Measurements from ENCODE around the gene PPP1R3G. TPM values are rescaled to one million over a fixed set of nuclear protein-coding genes. Genes with fewer than 3 reads are reported as not detected.

The PPP1R3G gene
- total and polyA plus RNA-seq, 2 of the 4 experiments (the other 2 are of a cell fraction) = 0.10 to 0.18 TPM

DNA sequence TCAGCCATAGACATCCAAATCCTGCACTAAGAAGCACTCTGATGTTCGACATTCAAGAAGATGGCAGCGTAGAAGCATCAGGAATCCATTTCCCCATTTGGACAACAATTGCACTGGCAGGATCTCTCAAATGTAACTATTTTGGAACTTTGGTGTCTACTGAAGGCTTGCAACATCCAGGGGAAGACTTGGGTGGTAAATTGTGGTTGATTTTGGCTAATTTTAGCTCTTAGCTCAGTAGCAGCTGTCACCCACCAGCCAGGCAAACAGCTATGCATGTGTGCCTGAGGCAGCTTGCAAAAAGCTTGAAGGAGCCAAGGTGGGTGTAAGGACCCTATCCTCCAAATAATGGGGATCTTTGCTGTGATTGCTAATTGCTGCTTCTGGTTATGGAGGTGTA is 35.1 kb upstream of the PPP1R3G start:
- Histone ChIP-seq H3K27ac (ENCODE audit: insufficient read depth, low read length) (no peak overlapping the region), H3K9me3 (ENCODE audit: control insufficient read depth, insufficient read depth, low read length) (peaks cover 12% of the 10 kb centered on the region), H3K56ac (ENCODE audit: extremely low read depth, insufficient read depth, low read length) (no peak overlapping the region), H3K14ac (replicated peaks; ENCODE audit: low read depth, low read length) (no peak overlapping the region), H2AFZ (replicated peaks; ENCODE audit: low read length, poor library complexity) (no peak overlapping the region), H3K4ac (ENCODE audit: low read depth, low read length) (no peak overlapping the region), H4K91ac (ENCODE audit: insufficient read depth, low read depth, low read length) (no peak overlapping the region), H2AK9ac (replicated peaks; ENCODE audit: low read depth, low read length, poor library complexity) (no peak overlapping the region), H2AK5ac (ENCODE audit: low read depth, low read length) (no peak overlapping the region), H3K36me3 (ENCODE audit: control insufficient read depth, insufficient read depth, low read length) (peaks cover 1% of the 10 kb centered on the region; the same call in 1 of the 2 replicates), H3K18ac (ENCODE audit: low read depth, low read length) (no peak overlapping the region), H4K5ac (ENCODE audit: low read depth, low read length) (no peak overlapping the region), H2BK120ac (ENCODE audit: low read depth, low read length) (no peak overlapping the region), H3K9ac (ENCODE audit: low read depth, low read length) (no peak overlapping the region), H3K4me2 (ENCODE audit: low read depth, low read length) (no peak overlapping the region), H3K27me3 (ENCODE audit: control insufficient read depth, insufficient read depth, low read length) (no peaks in the 10 kb centered on the region), H2BK15ac (ENCODE audit: low read depth, low read length) (no peak overlapping the region), H2BK20ac (ENCODE audit: low read depth, low read length) (no peak overlapping the region), H3K9me1 (ENCODE audit: insufficient read depth, low read length) (peaks cover 4% of the 10 kb centered on the region; the same call in 1 of the 2 replicates), H3K4me1 (ENCODE audit: control insufficient read depth, insufficient read depth, low read length) (peaks cover 9% of the 10 kb centered on the region), H2BK5ac (ENCODE audit: low read depth, low read length, poor library complexity, severe bottlenecking) (no peak overlapping the region), H3K23ac (ENCODE audit: low read depth, low read length) (no peak overlapping the region), H3K4me3 (ENCODE audit: insufficient read depth, low read depth, low read length) (no peak overlapping the region), H3K79me1 (ENCODE audit: low read depth in 1 of 2, low read length in 2 of 2) (no peaks in the 10 kb centered on the region), H4K8ac (ENCODE audit: low read depth in 2 of 2, low read length in 2 of 2) (no peak overlapping the region), H4K20me1 (ENCODE audit: insufficient read depth, low read length) (0 out of 2 replicates have a peak, but pooled peaks cover 4% of the 10 kb centered on the region)
- no TSS peak for BruUV-seq (replicated peaks)
- no peak for TF ChIP-seq FOS (IDR thresholded peaks at IDR 0.05; ENCODE audit: low read depth, low read length)
- TF ChIP-seq, protein P1, sequence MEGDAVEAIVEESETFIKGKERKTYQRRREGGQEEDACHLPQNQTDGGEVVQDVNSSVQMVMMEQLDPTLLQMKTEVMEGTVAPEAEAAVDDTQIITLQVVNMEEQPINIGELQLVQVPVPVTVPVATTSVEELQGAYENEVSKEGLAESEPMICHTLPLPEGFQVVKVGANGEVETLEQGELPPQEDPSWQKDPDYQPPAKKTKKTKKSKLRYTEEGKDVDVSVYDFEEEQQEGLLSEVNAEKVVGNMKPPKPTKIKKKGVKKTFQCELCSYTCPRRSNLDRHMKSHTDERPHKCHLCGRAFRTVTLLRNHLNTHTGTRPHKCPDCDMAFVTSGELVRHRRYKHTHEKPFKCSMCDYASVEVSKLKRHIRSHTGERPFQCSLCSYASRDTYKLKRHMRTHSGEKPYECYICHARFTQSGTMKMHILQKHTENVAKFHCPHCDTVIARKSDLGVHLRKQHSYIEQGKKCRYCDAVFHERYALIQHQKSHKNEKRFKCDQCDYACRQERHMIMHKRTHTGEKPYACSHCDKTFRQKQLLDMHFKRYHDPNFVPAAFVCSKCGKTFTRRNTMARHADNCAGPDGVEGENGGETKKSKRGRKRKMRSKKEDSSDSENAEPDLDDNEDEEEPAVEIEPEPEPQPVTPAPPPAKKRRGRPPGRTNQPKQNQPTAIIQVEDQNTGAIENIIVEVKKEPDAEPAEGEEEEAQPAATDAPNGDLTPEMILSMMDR (conservative IDR thresholded peaks at IDR 0.05; ENCODE audit: low read depth, low read length) = no peak
- TF ChIP-seq BHLHE40 (IDR thresholded peaks at IDR 0.05; ENCODE audit: low read depth, low read length) = no peak
- TF ChIP-seq MAFK (IDR thresholded peaks at IDR 0.05; ENCODE audit: low read depth, low read length) = no peak
- no peak for TF ChIP-seq CHD1 (IDR thresholded peaks at IDR 0.05; ENCODE audit: low read depth, low read length)
- TF ChIP-seq RCOR1 (IDR thresholded peaks at IDR 0.05; ENCODE audit: insufficient replicate concordance, low read length) = no peak
- TF ChIP-seq RFX5 (IDR thresholded peaks at IDR 0.05; ENCODE audit: low read depth, low read length) = no peak
- TF ChIP-seq NFE2L2 (IDR thresholded peaks at IDR 0.05; ENCODE audit: low read depth, low read length) = no peak
- TF ChIP-seq SMC3 (IDR thresholded peaks at IDR 0.05; ENCODE audit: low read depth, low read length) = no peak
- TF ChIP-seq CEBPB (IDR thresholded peaks at IDR 0.05; ENCODE audit: low read depth, low read length) = no peak
- no peak for TF ChIP-seq MXI1 (IDR thresholded peaks at IDR 0.05; ENCODE audit: borderline replicate concordance, low read depth, low read length)
- TF ChIP-seq RAD21 (IDR thresholded peaks at IDR 0.05; ENCODE audit: low read length) = no peak
- ATAC-seq (ENCODE audit: low read depth) (no peak), DNase-seq (no peak)
- no CpG with 5 or more reads among the region's 2 CpGs for WGBS, 2 experiments (ENCODE audit: extremely low coverage in 2 of 2, insufficient read length in 1 of 2)
- in situ Hi-C loops (cut with MboI; ENCODE audit: low sequenced_read_pairs) = no loop called here
- ChIA-PET POLR2A (ENCODE audit: unreplicated experiment) (no interaction called here), CTCF (no interaction called here)
- intact Hi-C loops (cut with micrococcal nuclease) = no loop called here
- dilution Hi-C loops (cut with HindIII; ENCODE audit: low sequenced_read_pairs, unreplicated experiment) = no loop called here

All from IMR-90 (cell line).